ENCODE results near the gene VARS1.

DNA sequence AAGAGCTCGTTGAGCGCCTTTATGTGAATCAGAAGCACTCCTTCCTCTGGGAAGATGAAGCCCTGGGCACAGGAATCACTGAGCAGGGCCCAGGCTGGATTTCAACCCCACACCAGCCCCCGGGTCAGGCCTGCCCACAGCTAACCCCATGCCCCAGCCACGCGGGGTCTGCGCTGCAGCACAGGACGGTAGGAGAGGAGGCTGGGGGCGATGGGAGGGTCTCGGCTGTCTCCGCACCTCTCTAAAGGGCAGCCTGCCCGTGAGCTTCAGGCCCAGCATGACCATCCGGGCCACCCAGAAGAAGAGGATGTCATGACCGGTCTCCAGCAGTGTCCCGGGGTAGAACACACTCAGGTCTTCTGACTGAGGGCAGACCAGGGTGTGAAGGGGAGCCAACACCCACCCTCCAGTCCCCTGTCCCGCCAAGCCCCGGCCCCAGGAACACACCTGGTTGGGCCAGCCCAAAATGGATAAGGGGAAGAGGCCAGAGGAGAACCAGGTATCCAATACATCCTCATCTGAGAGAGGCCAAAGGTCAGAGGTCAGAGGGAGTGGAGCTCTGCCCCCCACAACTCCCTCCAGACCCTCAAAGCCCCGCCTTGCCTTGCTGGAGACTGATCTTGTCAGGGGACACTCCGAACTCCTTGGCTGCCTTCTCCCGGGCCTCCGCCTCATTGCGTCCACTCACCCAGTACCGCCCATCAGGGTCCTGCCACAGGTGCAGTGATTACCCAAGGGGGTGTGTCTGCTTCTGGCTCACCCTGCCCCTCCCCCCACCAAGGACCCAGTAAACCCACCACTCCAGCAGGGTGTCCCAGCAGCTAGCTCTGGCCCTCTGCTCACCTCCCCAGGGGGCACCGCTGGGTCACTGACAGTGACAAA is 14.1 kb downstream of the VARS1 start:
- TF ChIP-seq, protein P1, sequence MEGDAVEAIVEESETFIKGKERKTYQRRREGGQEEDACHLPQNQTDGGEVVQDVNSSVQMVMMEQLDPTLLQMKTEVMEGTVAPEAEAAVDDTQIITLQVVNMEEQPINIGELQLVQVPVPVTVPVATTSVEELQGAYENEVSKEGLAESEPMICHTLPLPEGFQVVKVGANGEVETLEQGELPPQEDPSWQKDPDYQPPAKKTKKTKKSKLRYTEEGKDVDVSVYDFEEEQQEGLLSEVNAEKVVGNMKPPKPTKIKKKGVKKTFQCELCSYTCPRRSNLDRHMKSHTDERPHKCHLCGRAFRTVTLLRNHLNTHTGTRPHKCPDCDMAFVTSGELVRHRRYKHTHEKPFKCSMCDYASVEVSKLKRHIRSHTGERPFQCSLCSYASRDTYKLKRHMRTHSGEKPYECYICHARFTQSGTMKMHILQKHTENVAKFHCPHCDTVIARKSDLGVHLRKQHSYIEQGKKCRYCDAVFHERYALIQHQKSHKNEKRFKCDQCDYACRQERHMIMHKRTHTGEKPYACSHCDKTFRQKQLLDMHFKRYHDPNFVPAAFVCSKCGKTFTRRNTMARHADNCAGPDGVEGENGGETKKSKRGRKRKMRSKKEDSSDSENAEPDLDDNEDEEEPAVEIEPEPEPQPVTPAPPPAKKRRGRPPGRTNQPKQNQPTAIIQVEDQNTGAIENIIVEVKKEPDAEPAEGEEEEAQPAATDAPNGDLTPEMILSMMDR (IDR thresholded peaks at IDR 0.05; ENCODE audit: low read length) = no peak
- TF ChIP-seq EZH2 (optimal IDR thresholded peaks at IDR 0.05; ENCODE audit: low read depth, low read length) = no peak
- no peak for TF ChIP-seq EZH2phosphoT487 (IDR thresholded peaks at IDR 0.05; ENCODE audit: low read length)

Measured in MM.1S (cell line).